Fibroblast of the aortic adventitia (primary cell): Measurements from ENCODE around the gene GABBR1. TPM values are rescaled to one million over a fixed set of nuclear protein-coding genes. Genes with fewer than 3 reads are reported as not detected.

Source experiments
- DNase-seq: peaks from one replicate; pipeline ENCODE4 v3.0.0-alpha.2; 2010; ENCODE audit warnings: low read depth
- H3K4me3 ChIP-seq: 2 replicates; pipeline ENCODE4 v1.5.1; 2011; ENCODE audit warnings: low read depth, mild to moderate bottlenecking, control low read depth, low read length, moderate library complexity
- CTCF ChIP-seq: IDR thresholded peaks from 2 replicates; pipeline ENCODE4 v1.5.1; 2011; ENCODE audit warnings: mild to moderate bottlenecking, low read length, control low read depth, inconsistent platforms; ENCODE audit not compliant: insufficient read depth
- small RNA-seq: library from RNA; depleted of rRNA; stranded (forward); fragments of <200 nt; gene quantifications from one replicate; pipeline ENCODE3, GENCODE V24; 2012
- total RNA-seq: library from RNA; depleted of rRNA; stranded (reverse); fragments of >200 nt; gene quantifications from 2 replicates; pipeline ENCODE4 v1.2.3, GENCODE V29; 2012; ENCODE audit warnings: low replicate concordance

Gene GABBR1
- total RNA-seq, 1 donor = 11.7 TPM

- H3K4me3 ChIP-seq = no peak overlapping the region
- no peak for TF ChIP-seq CTCF
- no peak for DNase-seq
Observed at GRCh38 chr6:29517728-29518440, 115.1 kb downstream of the GABBR1 start.

GRCh38 chr6:29517245-29517644 is 115.7 kb downstream of the GABBR1 start:
- no peak for DNase-seq
- H3K4me3 ChIP-seq = no peak overlapping the region
- TF ChIP-seq CTCF = no peak

GRCh38 chr6:29516108-29516507 is 116.9 kb downstream of the GABBR1 start:
- peak; percentile 1 for DNase-seq
- H3K4me3 ChIP-seq = no peak overlapping the region
- no peak for TF ChIP-seq CTCF

GRCh38 chr6:29510746-29511300 is 122.2 kb downstream of the GABBR1 start:
- no peak overlapping the region for H3K4me3 ChIP-seq
- no peak for DNase-seq
- TF ChIP-seq CTCF = no peak

- H3K4me3 ChIP-seq = no peak overlapping the region
- no peak for DNase-seq
- TF ChIP-seq CTCF = no peak
Observed at GRCh38 chr6:29510202-29510601, 122.8 kb downstream of the GABBR1 start.

Small RNA genes within 50 kb of the gene (small RNA-seq; reads per million reads assigned to genes)
- not detected for gene SNORD32B
- gene SUMO2P1 = not detected
- not detected for gene TMEM183AP1

Other genes with a start within 250 kb of the GABBR1 start
- gene OR12D2, start 237.6 kb downstream of the GABBR1 start, total RNA-seq = not detected in 2 replicates
- not detected in 2 replicates for gene OR12D1, start 218.3 kb downstream of the GABBR1 start, total RNA-seq
- not detected in 2 replicates for gene OR10C1, start 193.9 kb downstream of the GABBR1 start, total RNA-seq
- gene OR11A1, start 176.1 kb downstream of the GABBR1 start, total RNA-seq = not detected in 2 replicates
- gene OR2H1, start 176.0 kb downstream of the GABBR1 start, total RNA-seq = not detected in 2 replicates
- gene MAS1L, start 145.2 kb downstream of the GABBR1 start, total RNA-seq = not detected in 2 replicates
- gene UBD, start 73.5 kb downstream of the GABBR1 start, total RNA-seq = not detected in 2 replicates
- not detected in 2 replicates for gene OR2H2, start 48.1 kb downstream of the GABBR1 start, total RNA-seq
- gene MOG, start 23.9 kb upstream of the GABBR1 start, total RNA-seq = not detected in 2 replicates
- gene ZFP57, start 48.0 kb upstream of the GABBR1 start, total RNA-seq = 0.49 TPM in 1 of 2 replicates, not detected in the other
- gene HLA-F, start 90.3 kb upstream of the GABBR1 start, total RNA-seq = 1.1 and 2.9 TPM in 2 replicates
- not detected in 2 replicates for gene HLA-G, start 194.6 kb upstream of the GABBR1 start, total RNA-seq